Fibroblast of lung (primary cell): ENCODE measurements around the gene STRBP. TPM values are rescaled to one million over a fixed set of nuclear protein-coding genes. Genes with fewer than 3 reads are reported as not detected.

Source experiments
- DNase-seq, 2 donors: peaks; one replicate each; pipeline versions ENCODE4 v3.0.0 to v3.0.0-alpha.2; 2010; ENCODE audit warnings: low read depth in 2 of 2
- H2AFZ ChIP-seq: 2 replicates; pipeline ENCODE4 v1.5.1; 2012; ENCODE audit warnings: low read length, control low read depth, inconsistent platforms
- H3K27ac ChIP-seq: 2 replicates; pipeline ENCODE4 v1.5.1; 2011; ENCODE audit warnings: low read length, control low read depth; ENCODE audit not compliant: insufficient read depth
- H3K27me3 ChIP-seq: 2 replicates; pipeline ENCODE4 v1.5.1; 2011; ENCODE audit warnings: mild to moderate bottlenecking, low read length; ENCODE audit not compliant: control insufficient read depth, insufficient read depth
- H3K36me3 ChIP-seq: 2 replicates; pipeline ENCODE4 v1.5.1; 2011; ENCODE audit warnings: low read length; ENCODE audit not compliant: control insufficient read depth, insufficient read depth
- H3K4me1 ChIP-seq: 2 replicates; pipeline ENCODE4 v1.5.1; 2011; ENCODE audit warnings: low read length; ENCODE audit not compliant: control insufficient read depth, insufficient read depth; ENCODE audit errors: extremely low read depth
- H3K4me2 ChIP-seq: 2 replicates; pipeline ENCODE4 v1.5.1; 2011; ENCODE audit warnings: low read length, control low read depth; ENCODE audit not compliant: insufficient read depth; ENCODE audit errors: extremely low read depth
- H3K4me3 ChIP-seq, 4 experiments: fragments of 200-600 bp in 1 of 4; sonication (generic) in 1 of 4; replicated peaks in 1 of 4; 2 replicates each; pipeline ENCODE4 v1.5.1; 2011 to 2016; ENCODE audit warnings: low read length in 4 of 4, low read depth in 3 of 4, mild to moderate bottlenecking in 3 of 4, control low read depth in 2 of 4, inconsistent platforms in 1 of 4, mixed read lengths in 1 of 4; ENCODE audit not compliant: insufficient read depth in 1 of 4; ENCODE audit errors: control extremely low read depth in 1 of 4
- H3K79me2 ChIP-seq: 2 replicates; pipeline ENCODE4 v1.5.1; 2012; ENCODE audit warnings: mild to moderate bottlenecking, low read length, inconsistent platforms; ENCODE audit not compliant: control insufficient read depth, insufficient read depth
- H3K9ac ChIP-seq: 2 replicates; pipeline ENCODE4 v1.5.1; 2011; ENCODE audit warnings: mild to moderate bottlenecking, low read length, control low read depth; ENCODE audit not compliant: insufficient read depth
- H3K9me3 ChIP-seq: 2 replicates; pipeline ENCODE4 v1.5.1; 2012; ENCODE audit warnings: low read depth, low read length; ENCODE audit not compliant: control insufficient read depth, insufficient read depth
- H4K20me1 ChIP-seq: 2 replicates; pipeline ENCODE4 v1.5.1; 2011; ENCODE audit warnings: low read length; ENCODE audit not compliant: control insufficient read depth, insufficient read depth; ENCODE audit errors: extremely low read depth
- CTCF ChIP-seq, 2 donors: IDR thresholded peaks in 1 of 2; conservative IDR thresholded peaks in 1 of 2; 1 replicate in 1 of 2; 2 replicates in 1 of 2; pipeline ENCODE4 v1.5.1; 2011 to 2012; ENCODE audit warnings: low read length in 2 of 2, control low read depth in 1 of 2, inconsistent platforms in 1 of 2, low read depth in 1 of 2, mild to moderate bottlenecking in 1 of 2
- EZH2 ChIP-seq: IDR thresholded peaks from 2 replicates; pipeline ENCODE4 v1.5.1; 2012; ENCODE audit warnings: low read length, control low read depth, mild to moderate bottlenecking; ENCODE audit errors: missing control alignments
- polyA plus RNA-seq, 2 donors: library from polyadenylated mRNA; depleted of rRNA in 1 of 2; stranded (reverse) in 1 of 2; unstranded in 1 of 2; fragments of >200 nt; gene quantifications; 2 replicates each; pipeline ENCODE4 v1.2.1, GENCODE V29; 2011 to 2012; ENCODE audit warnings: missing spikeins in 1 of 2
- total RNA-seq: library from RNA; depleted of rRNA; stranded (reverse); fragments of >200 nt; gene quantifications from 2 replicates; pipeline ENCODE4 v1.2.1, GENCODE V29; 2014

Gene STRBP
- total and polyA plus RNA-seq, 2 donors (not counting 1 experiment from before 2014, with no cell fraction given), result 3.3 to 5.9 TPM

- Histone ChIP-seq H3K79me2 (no peaks in the 10 kb centered on the region), H3K27ac (no peak overlapping the region), H3K4me3 (no peak overlapping the region), H3K27me3 (no peaks in the 10 kb centered on the region), H3K4me1 (no peaks in the 10 kb centered on the region), H3K9ac (no peak overlapping the region), H4K20me1 (no peaks in the 10 kb centered on the region), H2AFZ (no peak overlapping the region), H3K9me3 (no peaks in the 10 kb centered on the region), H3K4me2 (no peak overlapping the region), H3K36me3 (no peaks in the 10 kb centered on the region)
- DNase-seq, result no peak
- TF ChIP-seq EZH2 (no peak), CTCF (conservative IDR thresholded peaks at IDR 0.05 in 1 of 2, IDR thresholded peaks at IDR 0.05 in 1 of 2; ENCODE audit: low read depth in 1 of 2, low read length in 2 of 2) (no peak)
Observed at GRCh38 chr9:123238365-123238764, 30.0 kb downstream of the STRBP start.

- Histone ChIP-seq H3K36me3 (no peaks in the 10 kb centered on the region), H2AFZ (no peak overlapping the region), H3K4me2 (no peak overlapping the region), H3K4me1 (no peaks in the 10 kb centered on the region), H3K9ac (no peak overlapping the region), H3K79me2 (no peaks in the 10 kb centered on the region), H3K4me3 (no peak overlapping the region), H3K27me3 (no peaks in the 10 kb centered on the region), H4K20me1 (no peaks in the 10 kb centered on the region), H3K27ac (no peak overlapping the region), H3K9me3 (no peaks in the 10 kb centered on the region)
- TF ChIP-seq EZH2, result no peak
- no peak for TF ChIP-seq CTCF (conservative IDR thresholded peaks at IDR 0.05 in 1 of 2, IDR thresholded peaks at IDR 0.05 in 1 of 2; ENCODE audit: low read depth in 1 of 2, low read length in 2 of 2)
- no peak for DNase-seq
Observed at GRCh38 chr9:123237220-123237619, 31.2 kb downstream of the STRBP start.

GRCh38 chr9:123235448-123235847 is 32.9 kb downstream of the STRBP start:
- H2AFZ ChIP-seq, result no peak overlapping the region
- no peak for DNase-seq
- no peak overlapping the region for H3K9ac ChIP-seq
- H3K36me3 ChIP-seq, result no peaks in the 10 kb centered on the region
- H3K79me2 ChIP-seq, result no peaks in the 10 kb centered on the region
- H3K27me3 ChIP-seq, result no peaks in the 10 kb centered on the region
- no peak for TF ChIP-seq CTCF (conservative IDR thresholded peaks at IDR 0.05 in 1 of 2, IDR thresholded peaks at IDR 0.05 in 1 of 2; ENCODE audit: low read depth in 1 of 2, low read length in 2 of 2)
- TF ChIP-seq EZH2, result no peak
- no peak overlapping the region for H3K27ac ChIP-seq
- no peaks in the 10 kb centered on the region for H3K9me3 ChIP-seq
- H3K4me3 ChIP-seq, result no peak overlapping the region
- H4K20me1 ChIP-seq, result no peaks in the 10 kb centered on the region
- H3K4me2 ChIP-seq, result no peak overlapping the region
- H3K4me1 ChIP-seq, result no peaks in the 10 kb centered on the region
